OCI-M2 (cell line): ENCODE results near the gene FAM8A1.

Experiments used
- DNase-seq: peaks from one replicate; lab custom pipeline; 2025; ENCODE audit not compliant: unreplicated experiment; lab: John Stamatoyannopoulos, UW

Gene FAM8A1

DNA sequence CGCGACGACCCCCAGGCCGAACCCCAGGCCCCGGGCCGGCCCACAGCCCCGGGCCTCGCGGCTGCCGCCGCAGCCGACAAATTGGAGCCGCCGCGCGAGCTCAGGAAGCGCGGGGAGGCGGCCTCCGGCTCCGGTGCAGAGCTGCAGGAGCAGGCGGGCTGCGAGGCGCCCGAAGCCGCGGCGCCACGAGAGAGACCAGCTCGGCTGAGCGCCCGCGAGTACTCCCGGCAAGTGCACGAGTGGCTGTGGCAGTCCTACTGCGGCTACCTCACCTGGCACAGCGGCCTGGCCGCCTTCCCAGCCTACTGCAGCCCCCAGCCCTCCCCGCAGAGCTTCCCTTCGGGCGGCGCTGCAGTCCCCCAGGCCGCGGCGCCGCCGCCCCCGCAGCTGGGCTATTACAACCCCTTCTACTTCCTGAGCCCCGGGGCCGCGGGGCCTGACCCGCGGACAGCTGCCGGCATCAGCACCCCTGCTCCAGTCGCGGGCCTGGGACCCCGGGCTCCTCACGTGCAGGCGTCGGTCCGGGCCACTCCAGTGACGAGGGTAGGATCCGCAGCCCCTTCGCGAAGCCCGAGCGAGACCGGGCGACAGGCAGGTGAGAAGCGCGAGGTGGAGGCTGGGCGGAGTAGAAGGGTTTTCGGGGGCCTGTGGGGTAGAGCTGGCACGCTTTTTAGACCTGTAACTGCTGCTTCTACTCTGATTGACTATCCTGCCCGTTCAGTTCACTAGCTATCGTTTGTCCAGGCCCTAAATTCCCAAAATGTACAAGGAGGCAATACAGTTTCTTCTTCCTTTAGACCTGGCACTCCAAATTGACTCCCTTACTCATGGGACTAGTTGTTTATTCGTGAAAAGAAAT is 654 bp downstream of the FAM8A1 start:
- DNase-seq = no peak

- DNase-seq = no peak
Observed at GRCh38 chr6:17601386-17601703, 1.2 kb downstream of the FAM8A1 start.

DNA sequence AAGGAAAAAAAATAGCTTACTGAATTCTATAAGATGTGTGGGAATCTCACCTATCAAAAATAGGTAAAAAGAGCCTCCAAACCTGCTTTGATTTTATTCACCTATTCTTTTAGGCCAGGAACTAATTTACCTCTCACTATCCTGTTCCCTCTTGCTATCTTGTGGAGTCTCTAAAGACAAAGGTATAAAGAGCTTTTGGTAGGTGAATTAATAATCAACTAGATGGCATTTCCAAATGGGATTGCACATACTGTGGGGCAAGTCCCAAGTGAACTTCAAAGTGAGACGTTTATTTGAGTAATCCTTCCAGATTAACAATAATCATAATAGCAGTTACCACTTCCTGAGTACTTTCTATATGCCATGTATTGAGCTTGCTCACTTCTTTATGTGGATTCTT is 2.8 kb downstream of the FAM8A1 start:
- DNase-seq = no peak

- no peak for DNase-seq
Observed at GRCh38 chr6:17606606-17607005, 6.5 kb downstream of the FAM8A1 start.

GRCh38 chr6:17610835-17611234 is 10.7 kb downstream of the FAM8A1 start:
- DNase-seq = no peak

- no peak for DNase-seq
Observed at GRCh38 chr6:17612048-17612447, 11.9 kb downstream of the FAM8A1 start.

DNA sequence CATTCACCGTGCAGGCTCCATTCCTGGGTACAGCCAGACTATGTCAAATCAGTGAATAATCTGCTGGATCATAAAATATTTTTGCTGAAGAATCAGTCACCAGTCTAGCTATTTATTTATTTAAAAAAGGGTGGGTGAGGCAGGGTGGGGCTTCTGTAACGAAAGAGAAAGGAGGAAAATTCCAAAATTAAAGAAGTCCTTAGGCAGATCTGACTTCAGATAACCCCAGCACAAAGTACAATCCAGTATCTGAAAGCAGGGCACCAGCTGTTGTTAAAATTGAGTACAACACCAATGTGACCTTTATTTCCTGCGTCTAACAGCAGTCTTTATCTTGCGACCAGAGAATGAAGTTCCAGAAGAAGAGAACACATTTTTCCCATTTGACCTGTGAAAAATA is 15.7 kb downstream of the FAM8A1 start:
- no peak for DNase-seq

DNA sequence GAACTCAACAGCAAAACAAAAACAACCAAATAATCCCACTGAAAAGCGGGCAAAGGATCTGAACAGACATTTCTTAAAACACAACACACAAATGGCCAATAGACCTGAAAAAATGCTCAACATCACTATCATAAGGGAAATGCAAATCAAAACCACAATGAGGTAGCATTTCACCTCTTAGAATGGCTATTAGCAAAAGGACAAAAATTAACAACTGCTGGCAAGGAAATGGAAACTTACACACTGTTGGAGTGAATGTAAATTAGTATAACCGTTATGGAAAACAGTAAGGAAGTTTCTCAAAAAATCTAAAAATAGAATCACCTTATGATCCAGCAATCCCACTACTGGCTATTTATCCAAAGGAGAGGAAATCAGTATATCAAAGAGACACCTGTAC is 20.9 kb downstream of the FAM8A1 start:
- DNase-seq = no peak

GRCh38 chr6:17622144-17622543 is 22.0 kb downstream of the FAM8A1 start:
- no peak for DNase-seq

- no peak for DNase-seq
Observed at GRCh38 chr6:17624396-17624795, 24.3 kb downstream of the FAM8A1 start.

GRCh38 chr6:17628873-17629272 is 28.8 kb downstream of the FAM8A1 start:
- no peak for DNase-seq

DNA sequence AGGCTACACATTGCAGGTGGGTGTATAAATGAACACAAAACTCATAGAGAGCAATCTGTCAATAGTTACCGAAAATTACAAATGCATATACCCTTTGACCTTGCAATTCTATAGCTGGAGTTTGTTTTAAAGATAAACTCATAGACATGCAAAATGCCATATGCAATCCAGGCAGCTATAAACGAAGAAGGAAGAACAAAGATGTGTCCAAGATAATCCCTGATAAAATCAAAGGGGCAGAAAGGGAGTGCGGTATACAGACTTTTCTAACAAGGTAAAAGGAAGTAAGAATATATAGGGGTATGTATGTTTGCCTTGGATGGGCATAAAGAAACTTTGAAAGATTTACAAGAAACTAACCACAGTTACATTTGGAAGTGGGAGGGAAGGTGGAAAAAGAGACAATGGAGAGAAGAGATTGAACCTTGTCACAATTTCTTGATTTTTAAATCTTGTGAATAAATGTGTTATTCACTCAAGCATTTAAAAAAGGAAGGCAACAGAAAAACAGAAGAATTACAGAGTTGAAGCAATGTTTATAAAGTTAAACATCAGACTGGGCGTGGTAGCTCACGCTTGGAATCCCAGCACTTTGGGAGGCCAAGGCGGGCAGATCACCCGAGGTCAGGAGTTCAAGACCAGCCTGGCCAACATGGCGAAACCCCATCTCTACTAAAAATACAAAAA is 29.9 kb downstream of the FAM8A1 start:
- DNase-seq = no peak

DNA sequence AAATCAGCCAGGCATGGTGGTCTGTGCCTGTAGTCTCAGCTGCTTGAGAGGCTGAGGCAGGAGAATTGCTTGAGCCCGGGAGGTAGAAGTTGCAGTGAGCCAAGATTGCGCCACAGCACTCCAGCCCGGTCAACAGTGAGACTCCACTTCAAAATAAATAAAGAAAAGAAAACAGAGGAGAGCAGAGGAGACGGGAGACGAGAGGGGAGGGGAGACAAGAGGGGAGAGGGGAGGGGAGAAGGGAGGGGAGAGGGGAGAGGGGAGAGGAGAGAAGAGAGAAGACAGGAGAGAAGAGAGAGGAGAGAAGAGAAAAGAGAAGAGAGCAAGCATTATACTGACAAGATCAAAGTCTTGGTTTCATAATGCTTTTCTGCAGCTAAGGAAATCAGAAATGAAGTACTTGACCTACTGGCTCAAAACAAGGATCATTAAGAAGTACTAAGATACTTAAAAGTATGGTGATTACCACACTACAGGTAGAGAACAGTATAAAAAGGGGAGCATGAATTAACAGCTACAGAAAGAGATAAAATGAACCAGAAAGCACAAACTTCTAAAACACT is 30.5 kb downstream of the FAM8A1 start:
- DNase-seq = no peak

GRCh38 chr6:17632934-17633333 is 32.8 kb downstream of the FAM8A1 start:
- no peak for DNase-seq

DNA sequence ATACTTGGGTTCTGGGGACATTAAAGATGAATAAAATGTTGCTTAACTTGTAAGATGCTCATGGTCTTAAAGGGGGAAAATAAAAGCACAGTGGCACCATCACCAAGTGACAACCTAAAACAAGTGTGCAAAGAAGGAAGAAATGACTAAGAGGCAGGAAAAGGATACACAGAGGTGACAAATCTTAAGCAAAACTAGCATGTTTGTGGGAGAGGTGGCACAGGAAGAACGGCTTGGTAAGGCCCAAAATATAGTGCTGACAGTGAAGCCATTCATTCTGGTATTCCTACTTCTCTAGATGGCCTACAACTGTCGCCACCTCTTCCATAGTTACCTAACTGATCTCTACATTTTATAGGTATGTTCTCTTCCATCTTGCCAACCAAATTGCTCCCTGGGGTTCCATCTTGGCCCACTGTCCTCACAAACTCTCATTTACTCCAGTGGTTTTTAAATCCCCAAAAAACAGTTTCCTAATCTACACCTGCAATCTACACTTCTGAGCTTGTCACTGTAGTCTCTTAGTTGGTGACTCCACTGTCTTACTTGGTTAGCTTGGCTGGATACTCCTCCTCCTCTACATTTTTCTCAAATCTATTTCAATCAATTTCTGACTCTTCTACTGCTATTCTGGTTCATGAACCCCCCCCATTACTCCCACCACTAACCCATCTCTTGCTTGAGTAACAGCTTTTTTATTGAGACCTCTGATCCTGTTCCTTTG is 33.5 kb downstream of the FAM8A1 start:
- DNase-seq = no peak

DNA sequence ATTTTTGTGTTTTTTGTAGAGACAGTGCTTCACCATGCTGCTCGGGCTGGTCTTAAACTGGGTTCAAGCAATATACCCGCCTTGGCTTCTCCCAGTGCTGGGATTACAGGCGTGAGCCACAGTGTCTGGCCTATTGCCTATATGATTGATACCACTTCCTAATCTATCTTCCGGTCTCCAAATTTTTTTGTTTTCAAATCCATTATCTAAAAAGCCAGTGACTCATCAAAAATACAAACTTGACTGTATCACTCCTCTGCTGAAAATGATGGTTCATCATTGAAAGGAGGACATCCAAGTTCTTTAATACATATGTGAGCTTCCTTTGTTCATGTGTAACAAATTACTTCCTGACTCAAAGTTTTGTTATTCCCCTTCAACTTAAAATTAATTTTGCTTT is 35.5 kb downstream of the FAM8A1 start:
- DNase-seq = no peak

DNA sequence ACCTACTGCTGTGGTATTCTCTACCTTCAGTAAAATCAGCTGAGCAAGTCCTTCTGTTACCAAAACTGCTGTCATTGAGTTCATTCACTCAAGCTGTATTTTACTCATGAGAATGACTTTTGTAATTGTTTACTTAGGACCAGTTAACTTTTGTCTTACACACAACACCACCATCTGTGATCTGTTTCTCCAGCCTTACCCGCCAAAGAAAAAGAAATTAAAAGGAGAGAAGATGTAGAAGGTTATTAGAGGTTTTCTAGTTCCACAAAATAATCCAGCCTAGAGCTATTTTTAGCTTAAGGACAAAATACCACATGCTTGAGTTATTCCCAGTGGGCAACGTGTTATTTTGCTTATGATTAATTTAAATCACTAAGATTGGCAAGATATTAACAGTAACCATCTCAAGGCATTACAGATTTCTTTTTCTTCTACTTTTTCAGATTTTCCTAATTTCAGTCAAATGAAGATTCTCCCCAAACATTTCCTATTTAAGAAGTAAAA is 38.2 kb downstream of the FAM8A1 start:
- no peak for DNase-seq

GRCh38 chr6:17640477-17640917 is 40.4 kb downstream of the FAM8A1 start:
- DNase-seq = no peak

- no peak for DNase-seq
Observed at GRCh38 chr6:17648745-17649144, 48.6 kb downstream of the FAM8A1 start.

DNA sequence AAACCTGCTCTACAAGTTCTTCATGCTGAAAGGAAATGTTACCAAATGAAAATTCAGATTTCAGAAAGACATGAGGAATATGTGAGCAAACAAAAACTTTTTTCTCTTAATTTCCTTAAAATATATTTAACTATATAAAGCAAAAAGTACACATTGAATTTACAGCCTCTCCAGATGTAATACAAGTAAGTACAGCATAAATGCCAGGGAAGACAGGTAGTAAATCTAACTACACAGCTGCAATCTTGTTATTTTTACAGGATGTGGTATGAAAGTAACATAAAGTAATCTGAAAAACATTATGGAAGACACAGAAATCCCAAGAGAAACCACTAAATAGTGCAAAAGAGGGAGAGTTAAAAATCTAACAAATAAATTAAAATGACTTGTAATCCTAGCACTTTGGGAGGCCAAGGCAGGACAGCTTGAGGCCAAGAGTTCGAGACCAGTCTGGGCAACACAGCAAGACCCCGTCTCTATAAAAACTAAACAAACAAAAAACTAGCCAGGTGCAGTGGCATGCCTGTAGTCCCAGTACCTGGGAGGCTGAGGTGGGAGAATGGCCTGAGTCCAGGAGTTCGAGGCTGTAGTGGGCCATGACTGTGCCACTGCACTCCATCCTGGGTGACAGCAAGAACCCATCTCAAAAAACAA is 50.7 kb downstream of the FAM8A1 start:
- no peak for DNase-seq
